AG09319 (cell line): ENCODE data around the gene MXD4.

Experiments used
- DNase-seq: peaks from one replicate; pipeline ENCODE4 v3.0.0-alpha.2; 2010; ENCODE audit warnings: low read depth; ENCODE audit errors: extremely low read depth
- TF ChIP-seq, protein P1 (sequence below): IDR thresholded peaks from 2 replicates; pipeline ENCODE4 v1.5.1; 2011; ENCODE audit warnings: low read depth, mild to moderate bottlenecking, inconsistent platforms, low read length, moderate library complexity

The MXD4 gene

DNA sequence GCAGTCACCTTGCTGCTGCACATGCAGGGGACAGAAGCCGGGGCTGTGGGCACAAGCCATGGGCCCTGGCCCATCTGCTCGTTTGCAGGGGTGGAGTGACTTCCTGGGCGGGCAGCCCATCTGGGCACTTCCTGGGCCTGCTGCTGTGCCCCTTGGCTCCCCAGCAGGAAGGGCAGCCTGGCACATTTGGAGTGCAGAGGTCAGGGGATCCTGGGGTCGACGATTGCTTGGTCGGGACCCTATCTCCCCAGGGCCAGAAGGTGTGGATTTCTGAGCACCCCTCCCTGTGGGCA lies 10.9 kb upstream of the MXD4 start:
- DNase-seq = no peak
- TF ChIP-seq, protein P1, sequence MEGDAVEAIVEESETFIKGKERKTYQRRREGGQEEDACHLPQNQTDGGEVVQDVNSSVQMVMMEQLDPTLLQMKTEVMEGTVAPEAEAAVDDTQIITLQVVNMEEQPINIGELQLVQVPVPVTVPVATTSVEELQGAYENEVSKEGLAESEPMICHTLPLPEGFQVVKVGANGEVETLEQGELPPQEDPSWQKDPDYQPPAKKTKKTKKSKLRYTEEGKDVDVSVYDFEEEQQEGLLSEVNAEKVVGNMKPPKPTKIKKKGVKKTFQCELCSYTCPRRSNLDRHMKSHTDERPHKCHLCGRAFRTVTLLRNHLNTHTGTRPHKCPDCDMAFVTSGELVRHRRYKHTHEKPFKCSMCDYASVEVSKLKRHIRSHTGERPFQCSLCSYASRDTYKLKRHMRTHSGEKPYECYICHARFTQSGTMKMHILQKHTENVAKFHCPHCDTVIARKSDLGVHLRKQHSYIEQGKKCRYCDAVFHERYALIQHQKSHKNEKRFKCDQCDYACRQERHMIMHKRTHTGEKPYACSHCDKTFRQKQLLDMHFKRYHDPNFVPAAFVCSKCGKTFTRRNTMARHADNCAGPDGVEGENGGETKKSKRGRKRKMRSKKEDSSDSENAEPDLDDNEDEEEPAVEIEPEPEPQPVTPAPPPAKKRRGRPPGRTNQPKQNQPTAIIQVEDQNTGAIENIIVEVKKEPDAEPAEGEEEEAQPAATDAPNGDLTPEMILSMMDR = no peak

DNA sequence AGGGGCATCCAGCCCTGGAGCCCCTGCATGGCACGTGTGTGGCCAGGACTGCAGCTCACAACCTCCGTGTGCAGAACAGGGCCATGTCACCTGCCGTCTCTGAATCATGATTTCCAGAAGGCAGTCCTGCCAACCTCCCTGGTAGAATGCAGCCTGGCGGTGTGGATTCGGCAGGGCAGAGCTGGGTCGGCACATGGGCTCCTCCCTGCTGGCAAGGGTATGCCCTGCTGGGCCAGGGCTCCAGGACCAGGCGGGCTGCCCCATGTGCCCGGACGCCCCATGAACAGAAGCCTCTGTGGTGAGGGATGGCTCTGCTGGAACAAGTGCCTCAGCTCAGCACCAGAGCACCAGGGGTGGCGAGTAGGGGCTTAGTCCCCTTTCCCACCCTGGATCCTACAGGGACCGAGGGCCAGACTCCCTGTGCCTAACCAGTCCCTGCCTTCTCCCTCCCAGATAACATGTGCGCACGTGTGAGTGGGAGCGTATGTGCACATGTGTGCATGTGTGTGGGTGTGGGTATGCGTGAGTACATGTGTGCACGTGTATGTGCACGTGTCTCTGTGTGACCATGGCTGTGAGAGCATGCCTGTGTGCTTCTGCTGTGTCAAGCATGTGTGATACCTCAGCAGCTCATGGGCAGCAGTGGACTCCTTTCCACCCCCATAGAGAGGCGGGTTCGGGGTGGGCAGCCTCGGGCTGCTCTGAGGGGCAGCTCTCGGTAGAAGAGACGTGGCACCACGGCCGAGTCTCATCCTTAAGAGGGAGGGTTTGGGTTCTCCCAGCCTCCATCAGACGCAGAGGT lies 10.3 kb upstream of the MXD4 start:
- TF ChIP-seq, protein P1 = no peak
- no peak for DNase-seq

DNA sequence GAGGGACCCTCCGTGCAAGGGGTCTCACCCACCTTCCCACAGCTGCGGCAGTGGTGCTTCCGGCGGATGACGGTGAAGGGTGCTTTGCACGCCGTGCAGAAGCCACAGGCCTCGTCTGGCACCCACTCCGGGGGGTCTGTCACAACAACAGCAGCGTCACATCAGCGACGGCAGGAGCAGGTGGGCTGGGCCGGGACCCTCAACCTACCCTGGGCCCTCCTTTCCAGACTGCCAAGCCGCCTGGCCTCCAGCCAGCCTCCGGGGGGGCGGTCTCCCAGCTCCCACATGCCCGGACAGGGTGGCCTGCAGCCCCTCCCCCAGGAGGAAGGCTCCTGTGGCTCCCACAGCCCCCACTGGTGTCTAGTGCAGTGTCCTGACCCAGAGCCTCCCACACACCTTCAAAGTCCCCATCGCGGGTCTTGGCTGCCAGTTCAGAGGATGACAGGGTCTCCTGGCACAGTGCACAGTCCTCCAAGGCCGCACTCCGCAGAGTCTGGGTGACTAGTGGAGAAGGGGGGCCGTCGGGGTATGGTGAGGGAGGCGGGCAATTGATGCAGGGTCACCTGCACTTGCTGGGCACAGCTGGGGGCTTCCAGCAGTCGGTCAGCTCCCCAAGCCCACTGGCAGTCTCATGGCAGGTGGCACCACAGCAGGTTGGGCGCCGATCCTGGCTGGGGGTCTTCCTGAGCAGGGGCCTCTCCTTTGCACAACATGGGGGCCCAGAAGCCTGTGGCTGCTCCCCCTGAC lies 9.5 kb upstream of the MXD4 start:
- DNase-seq = no peak
- TF ChIP-seq, protein P1 = no peak

DNA sequence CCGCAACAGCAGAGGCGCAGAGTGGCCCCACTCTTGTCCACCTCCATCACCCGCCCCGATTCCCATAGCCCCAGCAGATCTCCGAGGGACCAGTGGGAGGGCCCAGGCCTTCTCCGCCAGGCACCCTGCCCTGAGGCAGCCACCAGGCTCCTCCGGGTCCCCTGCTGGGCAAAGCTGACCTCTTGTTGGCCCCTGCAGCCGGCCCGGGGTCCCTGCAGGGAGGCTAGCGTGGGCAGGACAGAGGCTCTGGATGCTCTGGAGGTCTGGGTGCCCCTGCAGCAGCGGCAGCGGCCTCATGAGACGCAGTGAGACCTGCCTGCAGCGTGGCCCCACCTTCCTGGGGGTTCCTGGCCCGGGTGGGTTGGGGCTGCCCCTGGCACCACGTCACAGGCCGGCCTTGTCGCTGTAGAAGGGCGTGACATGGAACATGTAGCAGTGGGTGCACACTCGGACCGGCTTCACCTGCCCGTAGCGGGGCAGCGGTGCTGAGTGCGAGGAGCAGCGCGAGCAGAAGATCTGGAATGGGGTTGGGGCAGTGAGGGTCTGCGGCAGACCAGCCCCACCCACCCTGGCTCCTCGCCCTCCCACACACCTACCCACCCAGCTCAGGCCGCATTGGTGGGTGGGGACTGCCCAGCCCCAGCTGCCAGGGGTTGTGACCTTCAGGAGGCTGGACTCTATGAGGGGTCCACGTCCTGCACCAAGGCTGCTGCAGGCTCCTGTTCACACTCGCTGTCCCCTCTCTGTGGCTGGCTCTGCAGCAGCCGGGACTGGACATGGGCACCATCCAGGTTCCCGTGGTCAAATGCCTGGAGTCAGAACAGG lies 8.6 kb upstream of the MXD4 start:
- TF ChIP-seq, protein P1 = no peak
- DNase-seq = no peak

DNA sequence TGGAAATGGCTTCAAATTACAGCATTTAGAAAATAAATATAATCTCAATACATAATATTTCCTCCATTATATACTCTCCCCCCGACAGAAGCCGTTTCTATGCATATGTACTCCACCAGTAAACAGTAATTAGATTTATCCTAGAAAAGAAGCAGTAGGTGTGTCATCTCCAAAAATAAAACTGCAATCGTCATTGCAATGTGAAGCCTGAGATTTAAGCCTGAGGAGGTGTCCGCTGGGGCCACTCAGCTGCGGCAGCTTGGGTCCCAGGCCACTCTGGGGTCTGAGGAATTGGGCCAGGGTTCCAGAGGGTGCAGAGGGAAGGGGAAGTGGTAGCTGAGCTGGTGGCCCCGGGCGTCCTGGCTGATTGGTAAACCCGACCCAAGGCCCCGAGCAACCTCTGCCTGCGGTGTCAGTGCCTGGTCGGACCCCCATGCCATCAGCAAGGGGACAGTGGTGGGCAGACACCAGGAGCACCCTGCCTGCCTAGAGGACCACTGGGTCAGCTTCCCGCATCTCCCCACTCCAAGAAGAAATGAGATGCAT lies 7.8 kb upstream of the MXD4 start:
- TF ChIP-seq, protein P1 = no peak
- no peak for DNase-seq

DNA sequence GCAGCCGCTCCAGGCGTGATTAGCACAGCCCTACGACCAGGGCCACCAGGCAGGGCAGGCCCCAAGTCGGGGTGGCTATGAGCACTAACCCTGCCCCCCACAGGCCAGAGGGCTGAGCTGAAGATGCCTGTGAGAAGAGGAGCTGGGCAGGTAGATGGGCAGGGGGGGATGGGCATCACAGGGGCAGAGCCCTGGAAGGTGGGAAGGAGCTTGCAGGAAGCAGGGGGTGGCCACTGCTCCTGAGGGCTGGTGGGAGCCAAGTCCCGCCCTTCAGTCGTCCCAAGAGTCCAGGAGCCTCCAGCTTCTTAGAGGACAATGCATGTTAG lies 7.3 kb upstream of the MXD4 start:
- TF ChIP-seq, protein P1 = no peak
- no peak for DNase-seq
